H7 (cell line): ENCODE data around the gene GFRA1. TPM values are rescaled to one million over a fixed set of nuclear protein-coding genes. Genes with fewer than 3 reads are reported as not detected.

Source experiments
- DNase-seq: peaks from one replicate; pipeline ENCODE4 v3.0.0; 2012
- H3K27me3 ChIP-seq: 2 replicates; pipeline ENCODE4 v1.6.0; 2011; ENCODE audit warnings: mild to moderate bottlenecking, low read length; ENCODE audit not compliant: control insufficient read depth, insufficient read depth
- H3K36me3 ChIP-seq: replicated peaks from 2 replicates; pipeline ENCODE4 v1.5.1; 2011; ENCODE audit warnings: low read length; ENCODE audit not compliant: control insufficient read depth, insufficient read depth
- H3K4me3 ChIP-seq: 2 replicates; pipeline ENCODE4 v1.5.1; 2011; ENCODE audit warnings: low read depth, mild to moderate bottlenecking, control low read depth, low read length, moderate library complexity; ENCODE audit not compliant: insufficient read depth
- total RNA-seq: library from RNA; depleted of rRNA; stranded (reverse); fragments of >200 nt; shearing (Covaris generic); gene quantifications from 2 replicates; pipeline ENCODE4 v1.2.3, GENCODE V29; 2014

Gene GFRA1
- total RNA-seq, 1 experiment from 2014 or later: 1.7 TPM

GRCh38 chr10:116100984-116101383 is 172.0 kb downstream of the GFRA1 start:
- no peak overlapping the region for H3K4me3 ChIP-seq
- H3K36me3 ChIP-seq: no peaks in the 10 kb centered on the region
- no peaks in the 10 kb centered on the region for H3K27me3 ChIP-seq
- DNase-seq: no peak

- Histone ChIP-seq H3K36me3 (no peaks in the 10 kb centered on the region), H3K4me3 (no peak overlapping the region), H3K27me3 (no peaks in the 10 kb centered on the region)
- DNase-seq: no peak
Observed at GRCh38 chr10:116099023-116099420, 174.0 kb downstream of the GFRA1 start.

- H3K27me3 ChIP-seq: no peaks in the 10 kb centered on the region
- H3K36me3 ChIP-seq: no peaks in the 10 kb centered on the region
- no peak for DNase-seq
- H3K4me3 ChIP-seq: no peak overlapping the region
Observed at GRCh38 chr10:116098411-116099022, 174.5 kb downstream of the GFRA1 start.

GRCh38 chr10:116097239-116097784 is 175.7 kb downstream of the GFRA1 start:
- no peaks in the 10 kb centered on the region for H3K27me3 ChIP-seq
- no peak for DNase-seq
- no peaks in the 10 kb centered on the region for H3K36me3 ChIP-seq
- no peak overlapping the region for H3K4me3 ChIP-seq

GRCh38 chr10:116096526-116096925 is 176.5 kb downstream of the GFRA1 start:
- H3K36me3 ChIP-seq: no peaks in the 10 kb centered on the region
- DNase-seq: no peak
- no peaks in the 10 kb centered on the region for H3K27me3 ChIP-seq
- no peak overlapping the region for H3K4me3 ChIP-seq

- Histone ChIP-seq H3K4me3 (no peak overlapping the region), H3K36me3 (no peaks in the 10 kb centered on the region), H3K27me3 (no peaks in the 10 kb centered on the region)
- no peak for DNase-seq
Observed at GRCh38 chr10:116094356-116094755, 178.7 kb downstream of the GFRA1 start.

GRCh38 chr10:116093031-116093430 is 180.0 kb downstream of the GFRA1 start:
- Histone ChIP-seq H3K27me3 (no peaks in the 10 kb centered on the region), H3K4me3 (no peak overlapping the region)
- DNase-seq: no peak

GRCh38 chr10:116088985-116089384 is 184.0 kb downstream of the GFRA1 start:
- DNase-seq: no peak
- Histone ChIP-seq H3K4me3 (no peak overlapping the region), H3K36me3 (no peaks in the 10 kb centered on the region), H3K27me3 (no peaks in the 10 kb centered on the region)

More at GRCh38 chr10:116093031-116093430, 180.0 kb downstream of the GFRA1 start:
- no peaks in the 10 kb centered on the region for H3K36me3 ChIP-seq

GRCh38 chr10:116085323-116085722 is 187.7 kb downstream of the GFRA1 start:
- Histone ChIP-seq H3K4me3 (no peak overlapping the region), H3K27me3 (no peaks in the 10 kb centered on the region), H3K36me3 (no peaks in the 10 kb centered on the region)
- DNase-seq: no peak

- no peaks in the 10 kb centered on the region for H3K27me3 ChIP-seq
- no peaks in the 10 kb centered on the region for H3K36me3 ChIP-seq
- no peak for DNase-seq
Observed at GRCh38 chr10:116084161-116084560, 188.8 kb downstream of the GFRA1 start.

GRCh38 chr10:116083226-116083762 is 189.7 kb downstream of the GFRA1 start:
- Histone ChIP-seq H3K36me3 (no peaks in the 10 kb centered on the region), H3K4me3 (no peak overlapping the region), H3K27me3 (no peaks in the 10 kb centered on the region)
- no peak for DNase-seq

More at GRCh38 chr10:116084161-116084560, 188.8 kb downstream of the GFRA1 start:
- no peak overlapping the region for H3K4me3 ChIP-seq

GRCh38 chr10:116082762-116083161 is 190.2 kb downstream of the GFRA1 start:
- no peak for DNase-seq
- no peaks in the 10 kb centered on the region for H3K27me3 ChIP-seq
- H3K36me3 ChIP-seq: no peaks in the 10 kb centered on the region
- H3K4me3 ChIP-seq: no peak overlapping the region

- H3K27me3 ChIP-seq: no peaks in the 10 kb centered on the region
- no peak overlapping the region for H3K4me3 ChIP-seq
- no peak for DNase-seq
- no peaks in the 10 kb centered on the region for H3K36me3 ChIP-seq
Observed at GRCh38 chr10:116082206-116082605, 190.8 kb downstream of the GFRA1 start.

- Histone ChIP-seq H3K4me3 (no peak overlapping the region), H3K36me3 (no peaks in the 10 kb centered on the region), H3K27me3 (no peaks in the 10 kb centered on the region)
- peak; percentile 47 for DNase-seq
Observed at GRCh38 chr10:116080553-116080952, 192.5 kb downstream of the GFRA1 start.

- no peak overlapping the region for H3K4me3 ChIP-seq
- DNase-seq: no peak
- no peaks in the 10 kb centered on the region for H3K27me3 ChIP-seq
- no peaks in the 10 kb centered on the region for H3K36me3 ChIP-seq
Observed at GRCh38 chr10:116079355-116079754, 193.7 kb downstream of the GFRA1 start.
